GM12878 (cell line): ENCODE data around the gene ELAVL3. TPM values are rescaled to one million over a fixed set of nuclear protein-coding genes. Genes with fewer than 3 reads are reported as not detected.

Experiments
- BACH1 ChIP-seq: fragments of 450-650 bp; IDR thresholded peaks from 2 replicates; pipeline ENCODE4 v1.6.1; 2017; ENCODE audit warnings: mild to moderate bottlenecking, borderline replicate concordance
- CTCF ChIP-seq, 3 experiments: IDR thresholded peaks in 2 of 3; conservative IDR thresholded peaks in 1 of 3; 2 replicates each; pipeline ENCODE4 v1.5.1; 2011; ENCODE audit warnings: low read depth in 3 of 3, low read length in 3 of 3, mild to moderate bottlenecking in 3 of 3, control low read depth in 2 of 3, moderate library complexity in 2 of 3, inconsistent platforms in 1 of 3, mixed read lengths in 1 of 3; ENCODE audit not compliant: control insufficient read depth in 2 of 3, insufficient read depth in 1 of 3; ENCODE audit errors: extremely low read depth in 1 of 3
- HSF1 ChIP-seq: fragments of 150-350 bp; IDR thresholded peaks from 2 replicates; pipeline ENCODE4 v1.6.1; 2014; ENCODE audit warnings: mild to moderate bottlenecking, low read depth, low read length
- MYC ChIP-seq: IDR thresholded peaks from 2 replicates; pipeline ENCODE4 v1.6.1; 2011; ENCODE audit warnings: mild to moderate bottlenecking, low read length, moderate library complexity, inconsistent platforms; ENCODE audit not compliant: insufficient read depth, insufficient replicate concordance, insufficient read length, severe bottlenecking
- PAX5 ChIP-seq: IDR thresholded peaks from 2 replicates; pipeline ENCODE4 v1.6.1; 2011; ENCODE audit warnings: low read depth, low read length, borderline replicate concordance
- POU2F2 ChIP-seq: IDR thresholded peaks from 3 replicates; pipeline ENCODE4 v1.6.1; 2011; ENCODE audit warnings: low read depth, mild to moderate bottlenecking, low read length, borderline replicate concordance
- RAD21 ChIP-seq: IDR thresholded peaks from 2 replicates; pipeline ENCODE4 v1.6.1; 2011; ENCODE audit warnings: mild to moderate bottlenecking, low read depth, low read length, moderate library complexity; ENCODE audit not compliant: insufficient read depth
- SMARCA5 ChIP-seq: fragments of 450-650 bp; IDR thresholded peaks from 2 replicates; pipeline ENCODE4 v1.6.1; 2017; ENCODE audit warnings: mild to moderate bottlenecking
- SMC3 ChIP-seq: IDR thresholded peaks from 2 replicates; pipeline ENCODE4 v1.6.1; 2011; ENCODE audit warnings: low read length, improper control_type of control experiment, borderline replicate concordance
- SREBF2 ChIP-seq: IDR thresholded peaks from 2 replicates; pipeline ENCODE4 v1.6.1; 2012; ENCODE audit warnings: mild to moderate bottlenecking, low read length
- SRF ChIP-seq, 2 experiments: IDR thresholded peaks; 2 replicates each; pipeline ENCODE4 v1.6.1; 2011; ENCODE audit warnings: low read depth in 2 of 2, low read length in 2 of 2, mild to moderate bottlenecking in 1 of 2, moderate library complexity in 1 of 2
- TBL1XR1 ChIP-seq: IDR thresholded peaks from 2 replicates; pipeline ENCODE4 v1.6.1; 2012; ENCODE audit warnings: low read depth, low read length, improper control_type of control experiment
- TCF7 ChIP-seq: IDR thresholded peaks from 2 replicates; pipeline ENCODE4 v1.6.1; 2014; ENCODE audit warnings: antibody characterized with exemption, borderline replicate concordance
- YY1 ChIP-seq: IDR thresholded peaks from 2 replicates; pipeline ENCODE4 v1.6.1; 2011; ENCODE audit warnings: low read depth, mild to moderate bottlenecking, low read length
- ZBTB40 ChIP-seq: fragments of 450-650 bp; IDR thresholded peaks from 2 replicates; pipeline ENCODE4 v1.6.1; 2016; ENCODE audit warnings: mild to moderate bottlenecking, moderate library complexity, borderline replicate concordance
- polyA plus RNA-seq, 11 experiments: library from polyadenylated mRNA; depleted of rRNA in 4 of 11; unstranded in 6 of 11; stranded (reverse) in 5 of 11; fragments of >200 nt; fragmentation: Nextera tagmentation in 4 of 11; fragmentation: Illumina TruSeq in 1 of 11; extraction: Ambion mirVana in 4 of 11; extraction: Trizol in 1 of 11; gene quantifications; 1 replicate in 1 of 11; 2 replicates in 10 of 11; pipeline versions ENCODE4 v1.2.1 to v1.2.3, GENCODE V29; 2011 to 2016; ENCODE audit warnings: inconsistent platforms in 2 of 11, missing spikeins in 2 of 11, low read depth in 1 of 11
- total RNA-seq, 4 experiments: library from RNA; depleted of rRNA in 3 of 4; stranded (reverse); fragments of >200 nt in 3 of 4; fragmentation: Illumina TruSeq in 1 of 4; extraction: Trizol in 1 of 4; gene quantifications; 2 replicates each; pipeline versions ENCODE4 v1.2.1 to v1.2.3, GENCODE V29; 2013 to 2021

Gene ELAVL3
- total and polyA plus RNA-seq, 10 of the 15 experiments (the other 5 are each of a cell fraction or from before 2014, with no cell fraction given) = under 0.01 to 0.05 (median 0.01) TPM; not detected in 7

GRCh38 chr19:11446652-11447301, 34.1 kb downstream of the ELAVL3 start (continued):
- no peak for TF ChIP-seq MYC
- no peak for TF ChIP-seq HSF1
- no peak for TF ChIP-seq SMARCA5
- no peak for TF ChIP-seq PAX5
- TF ChIP-seq BACH1 = no peak
- 0 out of 2 replicates have a peak, but pooled peaks have one; percentile 23 for TF ChIP-seq YY1
- peak; percentile 42; the same call in 1 of the 2 replicates for TF ChIP-seq SMC3
- no peak for TF ChIP-seq POU2F2
- TF ChIP-seq RAD21 = peak; percentile 70
- TF ChIP-seq TBL1XR1 = no peak
- TF ChIP-seq SREBF2 = no peak
- no peak for TF ChIP-seq ZBTB40
- TF ChIP-seq TCF7 = no peak
- TF ChIP-seq SRF (IDR thresholded peaks at IDR 0.05; ENCODE audit: low read depth in 2 of 2, low read length in 2 of 2) = no peak
- TF ChIP-seq CTCF (IDR thresholded peaks at IDR 0.05 in 2 of 3, conservative IDR thresholded peaks at IDR 0.05 in 1 of 3; ENCODE audit: control insufficient read depth in 2 of 3, extremely low read depth in 1 of 3, insufficient read depth in 1 of 3, low read depth in 3 of 3, low read length in 3 of 3) = peak; percentile 53 to 82 (median 68)
